Activated CD8-positive, alpha-beta memory T cell treated with anti-CD3 and anti-CD28 coated beads, Interleukin-2, amount 50 U/mL, for 1 hour (primary cell): Measurements from ENCODE around the gene PDZD4.

Experiments
- DNase-seq: peaks from one replicate; pipeline ENCODE4 v3.0.0-alpha.2; 2020; ENCODE audit errors: extremely low read depth

Gene PDZD4

GRCh38 chrX:153772316-153773217 is 57.8 kb downstream of the PDZD4 start:
- no peak for DNase-seq

- DNase-seq, result no peak
Observed at GRCh38 chrX:153771415-153772315, 58.7 kb downstream of the PDZD4 start.

GRCh38 chrX:153770601-153771414 is 59.5 kb downstream of the PDZD4 start:
- DNase-seq, result no peak

- DNase-seq, result no peak
Observed at GRCh38 chrX:153769865-153770600, 60.3 kb downstream of the PDZD4 start.

GRCh38 chrX:153769158-153769864 is 61.0 kb downstream of the PDZD4 start:
- no peak for DNase-seq

- DNase-seq, result no peak
Observed at GRCh38 chrX:153768311-153769157, 61.8 kb downstream of the PDZD4 start.

GRCh38 chrX:153767674-153768055 is 62.7 kb downstream of the PDZD4 start:
- no peak for DNase-seq

GRCh38 chrX:153766871-153767673 is 63.3 kb downstream of the PDZD4 start:
- DNase-seq, result no peak

- peak; percentile 18 for DNase-seq
Observed at GRCh38 chrX:153766098-153766817, 64.1 kb downstream of the PDZD4 start.

- no peak for DNase-seq
Observed at GRCh38 chrX:153765138-153766079, 64.9 kb downstream of the PDZD4 start.

GRCh38 chrX:153764786-153765137 is 65.6 kb downstream of the PDZD4 start:
- DNase-seq, result no peak

GRCh38 chrX:153763989-153764755 is 66.2 kb downstream of the PDZD4 start, which contains the start of gene PLXNB3:
Gene PLXNB3 (plus strand): TSS chrX:153764249. CDS start chrX:153765536, 1,287 bp downstream.
- DNase-seq, result peak; percentile 29

GRCh38 chrX:153763298-153763932 is 66.9 kb downstream of the PDZD4 start:
- DNase-seq, result no peak

GRCh38 chrX:153762626-153763173 is 67.6 kb downstream of the PDZD4 start:
- no peak for DNase-seq

- no peak for DNase-seq
Observed at GRCh38 chrX:153761863-153762262, 68.5 kb downstream of the PDZD4 start.
